HepG2 (cell line): ENCODE results near the gene CDC34.

Experiments
- CTCF ChIP-seq: sonication (generic); formaldehyde crosslinking; IDR thresholded peaks from 2 replicates; pipeline ENCODE4 v1.5.0; 2020; ENCODE audit warnings: mild to moderate bottlenecking, missing genetic modification reagents, moderate library complexity
- E2F1 ChIP-seq: sonication (generic); formaldehyde crosslinking; IDR thresholded peaks from 2 replicates; pipeline ENCODE4 v1.5.0; 2020; ENCODE audit warnings: missing genetic modification reagents
- MAX ChIP-seq: IDR thresholded peaks from 2 replicates; pipeline ENCODE4 v1.6.1; 2012; ENCODE audit warnings: inconsistent platforms
- POLR2AphosphoS5 ChIP-seq: IDR thresholded peaks from 2 replicates; pipeline ENCODE4 v1.6.1; 2012; ENCODE audit warnings: low read depth, low read length
- ZHX1 ChIP-seq: sonication (generic); formaldehyde crosslinking; IDR thresholded peaks from 2 replicates; pipeline ENCODE4 v1.8.1; 2022; ENCODE audit warnings: low read depth, mild to moderate bottlenecking, missing genetic modification reagents

- TF ChIP-seq MAX (peak; percentile 68), ZHX1 (CRISPR knock-in tag) (no peak), E2F1 (CRISPR knock-in tag) (peak; percentile 80), POLR2AphosphoS5 (no peak; the same call in 1 of the 2 replicates), CTCF (CRISPR knock-in tag) (no peak)
Observed at GRCh38 chr19:570937-571565, 39.5 kb downstream of the CDC34 start.
